GM12865 (cell line): ENCODE results near the gene JOSD1.

Experiments used
- DNase-seq: peaks from one replicate; pipeline ENCODE4 v3.0.0; 2010; ENCODE audit warnings: low read depth
- H3K4me3 ChIP-seq: 2 replicates; pipeline ENCODE4 v1.5.1; 2011; ENCODE audit warnings: mild to moderate bottlenecking, low read depth, low read length, control low read depth
- CTCF ChIP-seq: IDR thresholded peaks from 2 replicates; pipeline ENCODE4 v1.5.1; 2011; ENCODE audit warnings: low read length, control low read depth, low read depth, inconsistent platforms; ENCODE audit not compliant: insufficient read depth; ENCODE audit errors: missing control alignments

Gene JOSD1

GRCh38 chr22:38699784-38700183 lies 959 bp downstream of the JOSD1 start:
- no peak for DNase-seq
- no peak for TF ChIP-seq CTCF
- H3K4me3 ChIP-seq: peak overlapping the region; percentile 74

- DNase-seq: no peak
- H3K4me3 ChIP-seq: peak overlapping the region; percentile 74
- no peak for TF ChIP-seq CTCF
Measured at GRCh38 chr22:38699143-38699542, 1.6 kb downstream of the JOSD1 start.

- DNase-seq: no peak
- TF ChIP-seq CTCF: no peak
- no peak overlapping the region for H3K4me3 ChIP-seq
Measured at GRCh38 chr22:38698407-38699094, 2.2 kb downstream of the JOSD1 start.

- no peak for DNase-seq
- no peak overlapping the region for H3K4me3 ChIP-seq
- TF ChIP-seq CTCF: no peak
Measured at GRCh38 chr22:38697425-38698089, 3.2 kb downstream of the JOSD1 start.

GRCh38 chr22:38696606-38697424 lies 3.9 kb downstream of the JOSD1 start:
- DNase-seq: no peak
- no peak overlapping the region for H3K4me3 ChIP-seq
- TF ChIP-seq CTCF: no peak

GRCh38 chr22:38694940-38695339 lies 5.8 kb downstream of the JOSD1 start:
- DNase-seq: no peak
- TF ChIP-seq CTCF: no peak
- no peak overlapping the region for H3K4me3 ChIP-seq
